ENCODE results near the gene ATP2A3.

ATP2A3 gene

DNA sequence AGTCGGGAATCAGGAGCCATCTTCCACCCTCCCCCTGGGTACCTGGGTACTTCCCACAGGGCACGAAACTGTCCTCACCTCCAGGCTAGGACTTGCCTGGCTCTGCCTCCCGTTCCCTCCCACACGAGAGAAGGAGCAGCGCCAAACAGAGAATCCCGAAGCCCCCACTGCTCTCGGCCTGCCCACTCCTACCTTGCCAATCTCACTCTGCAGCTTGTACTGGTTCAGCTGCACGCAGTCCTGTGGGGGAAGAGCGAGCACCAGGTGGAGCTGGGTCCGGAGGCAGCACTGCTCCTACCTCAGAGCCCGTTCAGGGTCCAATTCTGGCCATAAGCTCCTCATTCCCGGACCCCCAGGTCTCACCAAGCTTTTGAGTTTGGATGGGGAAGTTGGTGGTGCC is 80.0 kb downstream of the ATP2A3 start:
- no peaks in the 10 kb centered on the region for H3K36me3 ChIP-seq (ENCODE audit: insufficient read depth, low read length)
- no peaks in the 10 kb centered on the region for H3K9me2 ChIP-seq (ENCODE audit: low read depth, low read length)
- H3K4me2 ChIP-seq (ENCODE audit: low read length), result no peak overlapping the region
- H3K9me3 ChIP-seq (ENCODE audit: low read length), result no peaks in the 10 kb centered on the region
- H3K79me2 ChIP-seq (ENCODE audit: insufficient read depth, low read length), result no peaks in the 10 kb centered on the region
- no peak overlapping the region for H2AFZ ChIP-seq (ENCODE audit: low read length)
- no peaks in the 10 kb centered on the region for H4K20me1 ChIP-seq (ENCODE audit: insufficient read depth, low read length)
- H3K9ac ChIP-seq (ENCODE audit: low read length), result no peak overlapping the region
- H3K4me1 ChIP-seq (ENCODE audit: insufficient read depth, low read length, severe bottlenecking), result no peaks in the 10 kb centered on the region
- no peak overlapping the region for H3K27ac ChIP-seq (ENCODE audit: low read depth, low read length, poor library complexity, severe bottlenecking)
- TF ChIP-seq, protein P1, sequence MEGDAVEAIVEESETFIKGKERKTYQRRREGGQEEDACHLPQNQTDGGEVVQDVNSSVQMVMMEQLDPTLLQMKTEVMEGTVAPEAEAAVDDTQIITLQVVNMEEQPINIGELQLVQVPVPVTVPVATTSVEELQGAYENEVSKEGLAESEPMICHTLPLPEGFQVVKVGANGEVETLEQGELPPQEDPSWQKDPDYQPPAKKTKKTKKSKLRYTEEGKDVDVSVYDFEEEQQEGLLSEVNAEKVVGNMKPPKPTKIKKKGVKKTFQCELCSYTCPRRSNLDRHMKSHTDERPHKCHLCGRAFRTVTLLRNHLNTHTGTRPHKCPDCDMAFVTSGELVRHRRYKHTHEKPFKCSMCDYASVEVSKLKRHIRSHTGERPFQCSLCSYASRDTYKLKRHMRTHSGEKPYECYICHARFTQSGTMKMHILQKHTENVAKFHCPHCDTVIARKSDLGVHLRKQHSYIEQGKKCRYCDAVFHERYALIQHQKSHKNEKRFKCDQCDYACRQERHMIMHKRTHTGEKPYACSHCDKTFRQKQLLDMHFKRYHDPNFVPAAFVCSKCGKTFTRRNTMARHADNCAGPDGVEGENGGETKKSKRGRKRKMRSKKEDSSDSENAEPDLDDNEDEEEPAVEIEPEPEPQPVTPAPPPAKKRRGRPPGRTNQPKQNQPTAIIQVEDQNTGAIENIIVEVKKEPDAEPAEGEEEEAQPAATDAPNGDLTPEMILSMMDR (IDR thresholded peaks at IDR 0.05; ENCODE audit: low read length), result no peak
- no peak for TF ChIP-seq EZH2 (IDR thresholded peaks at IDR 0.05; ENCODE audit: borderline replicate concordance, low read length)
- H3F3A ChIP-seq (ENCODE audit: insufficient read depth, low read length), result no peaks in the 10 kb centered on the region
- H3K27me3 ChIP-seq (ENCODE audit: insufficient read depth, low read length), result no peaks in the 10 kb centered on the region; the same call in 1 of the 2 replicates
- H3K4me3 ChIP-seq (ENCODE audit: low read depth, low read length, poor library complexity, severe bottlenecking), result no peak overlapping the region

DNA sequence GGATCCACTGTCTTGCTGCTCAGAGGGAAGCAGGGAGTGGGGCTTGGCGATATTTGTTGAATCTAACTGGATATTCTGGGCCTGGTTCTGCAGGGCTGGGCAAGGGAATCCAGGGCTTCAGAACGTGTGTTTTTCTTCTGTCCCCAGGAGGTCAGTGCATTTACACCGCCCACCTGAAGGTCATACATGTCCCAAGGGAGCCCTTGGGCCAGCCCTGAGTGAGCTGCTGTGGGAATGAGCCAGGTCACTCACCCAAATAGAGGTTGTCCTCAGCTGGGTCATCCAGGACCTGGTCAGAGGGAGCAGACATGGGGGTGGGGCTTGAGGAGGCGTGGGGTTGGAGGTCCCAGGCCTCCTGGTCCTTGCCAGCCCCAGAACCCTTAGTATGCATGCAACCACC is 82.0 kb downstream of the ATP2A3 start:
- Histone ChIP-seq H3K9ac (ENCODE audit: low read length) (no peak overlapping the region), H4K20me1 (ENCODE audit: insufficient read depth, low read length) (no peaks in the 10 kb centered on the region), H3K36me3 (ENCODE audit: insufficient read depth, low read length) (no peaks in the 10 kb centered on the region), H3K4me1 (ENCODE audit: insufficient read depth, low read length, severe bottlenecking) (no peaks in the 10 kb centered on the region), H3K4me3 (ENCODE audit: low read depth, low read length, poor library complexity, severe bottlenecking) (no peak overlapping the region), H3K27me3 (ENCODE audit: insufficient read depth, low read length) (no peaks in the 10 kb centered on the region; the same call in 1 of the 2 replicates), H3K9me2 (ENCODE audit: low read depth, low read length) (no peaks in the 10 kb centered on the region), H3K4me2 (ENCODE audit: low read length) (no peak overlapping the region), H2AFZ (ENCODE audit: low read length) (no peak overlapping the region), H3F3A (ENCODE audit: insufficient read depth, low read length) (no peaks in the 10 kb centered on the region), H3K27ac (ENCODE audit: low read depth, low read length, poor library complexity, severe bottlenecking) (no peak overlapping the region), H3K79me2 (ENCODE audit: insufficient read depth, low read length) (no peaks in the 10 kb centered on the region), H3K9me3 (ENCODE audit: low read length) (no peaks in the 10 kb centered on the region)
- TF ChIP-seq, protein P1 (IDR thresholded peaks at IDR 0.05; ENCODE audit: low read length), result no peak
- TF ChIP-seq EZH2 (IDR thresholded peaks at IDR 0.05; ENCODE audit: borderline replicate concordance, low read length), result no peak

DNA sequence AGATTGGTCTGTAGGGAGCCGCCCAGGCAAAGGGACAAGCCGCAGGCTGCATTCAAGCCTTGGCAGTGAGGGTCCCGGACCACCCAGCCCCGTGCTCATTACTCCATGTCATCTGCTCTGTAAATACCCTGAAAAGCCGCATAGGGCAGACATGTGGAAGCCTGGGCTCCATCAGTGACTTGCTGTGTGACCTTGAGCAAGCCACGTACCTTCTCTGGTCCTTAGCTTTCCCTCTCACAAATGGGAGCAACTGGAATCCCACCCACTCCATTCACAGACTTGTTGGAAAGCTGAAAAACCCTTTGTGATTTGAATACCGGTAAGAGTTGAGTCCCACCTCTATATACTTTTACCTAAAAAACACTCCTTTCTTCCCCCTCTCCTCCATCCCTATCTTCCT is 83.3 kb downstream of the ATP2A3 start:
- peaks cover 3% of the 10 kb centered on the region; the same call in 1 of the 2 replicates for H3K27me3 ChIP-seq (ENCODE audit: insufficient read depth, low read length)
- H2AFZ ChIP-seq (ENCODE audit: low read length), result no peak overlapping the region
- H3K9me2 ChIP-seq (ENCODE audit: low read depth, low read length), result no peaks in the 10 kb centered on the region
- no peaks in the 10 kb centered on the region for H4K20me1 ChIP-seq (ENCODE audit: insufficient read depth, low read length)
- H3K27ac ChIP-seq (ENCODE audit: low read depth, low read length, poor library complexity, severe bottlenecking), result no peak overlapping the region
- no peak overlapping the region for H3K9ac ChIP-seq (ENCODE audit: low read length)
- H3K4me1 ChIP-seq (ENCODE audit: insufficient read depth, low read length, severe bottlenecking), result no peaks in the 10 kb centered on the region
- H3K9me3 ChIP-seq (ENCODE audit: low read length), result no peaks in the 10 kb centered on the region
- TF ChIP-seq, protein P1 (IDR thresholded peaks at IDR 0.05; ENCODE audit: low read length), result no peak
- no peak for TF ChIP-seq EZH2 (IDR thresholded peaks at IDR 0.05; ENCODE audit: borderline replicate concordance, low read length)
- no peaks in the 10 kb centered on the region for H3K79me2 ChIP-seq (ENCODE audit: insufficient read depth, low read length)
- H3K4me2 ChIP-seq (ENCODE audit: low read length), result no peak overlapping the region
- H3K36me3 ChIP-seq (ENCODE audit: insufficient read depth, low read length), result no peaks in the 10 kb centered on the region
- H3K4me3 ChIP-seq (ENCODE audit: low read depth, low read length, poor library complexity, severe bottlenecking), result no peak overlapping the region
- H3F3A ChIP-seq (ENCODE audit: insufficient read depth, low read length), result no peaks in the 10 kb centered on the region

All from OCI-LY1 (cell line).